H1 (cell line): ENCODE measurements around the gene CACNA1C. TPM values are rescaled to one million over a fixed set of nuclear protein-coding genes. Genes with fewer than 3 reads are reported as not detected.

Experiments used
- CTCF ChIA-PET: fragments of 300-600 bp; sonication (Branson Sonifier 250); formaldehyde crosslinking; loops from one replicate; lab custom pipeline; 2021; ENCODE audit not compliant: partially characterized antibody; lab: Charles Lee
- POLR2A ChIA-PET: fragments of 300-600 bp; sonication (Branson Sonifier 250); formaldehyde crosslinking; loops from one replicate; lab custom pipeline; 2021; ENCODE audit warnings: inconsistent platforms; ENCODE audit not compliant: partially characterized antibody; lab: Charles Lee
- DNase-seq, 2 experiments: peaks; one replicate each; pipeline versions ENCODE4 v3.0.0 to v3.0.0-alpha.2; 2010 to 2022; ENCODE audit warnings: low spot score in 2 of 2, low read depth in 1 of 2, mixed read lengths in 1 of 2
- FAIRE-seq: peaks from 2 replicates; lab custom pipeline; 2011; peaks lifted over from hg19 to GRCh38; lab: Jason Lieb, UNC
- H2AFZ ChIP-seq: 2 replicates; pipeline ENCODE4 v1.8.1; 2012; ENCODE audit warnings: low read length, inconsistent platforms
- H2AK5ac ChIP-seq: 2 replicates; pipeline ENCODE4 v1.6.1; 2013; ENCODE audit warnings: low read depth, low read length
- H2BK120ac ChIP-seq: replicated peaks from 2 replicates; pipeline ENCODE3; 2013; ENCODE audit warnings: low read depth, low read length, inconsistent platforms
- H2BK12ac ChIP-seq: 2 replicates; pipeline ENCODE4 v1.6.1; 2013; ENCODE audit warnings: low read depth, low read length
- H2BK15ac ChIP-seq: 2 replicates; pipeline ENCODE4 v1.6.1; 2013; ENCODE audit warnings: low read length
- H2BK20ac ChIP-seq: 2 replicates; pipeline ENCODE4 v1.6.1; 2013; ENCODE audit warnings: low read length
- H2BK5ac ChIP-seq: 2 replicates; pipeline ENCODE4 v1.6.1; 2013; ENCODE audit warnings: low read depth, low read length
- H3K14ac ChIP-seq: 2 replicates; pipeline ENCODE4 v1.6.1; 2013; ENCODE audit warnings: inconsistent platforms; ENCODE audit not compliant: insufficient read length
- H3K18ac ChIP-seq: 2 replicates; pipeline ENCODE4 v1.6.1; 2013; ENCODE audit warnings: low read length; ENCODE audit errors: extremely low read depth
- H3K23ac ChIP-seq: 2 replicates; pipeline ENCODE4 v1.6.1; 2013; ENCODE audit warnings: inconsistent platforms; ENCODE audit not compliant: insufficient read length
- H3K23me2 ChIP-seq: 2 replicates; pipeline ENCODE4 v1.6.1; 2013; ENCODE audit warnings: low read depth, low read length
- H3K27ac ChIP-seq: 2 replicates; pipeline ENCODE4 v1.6.1; 2011; ENCODE audit warnings: low read depth, low read length, inconsistent platforms
- H3K27me3 ChIP-seq, 4 experiments: replicated peaks in 1 of 4; 1 replicate in 1 of 4; 2 replicates in 3 of 4; pipeline versions ENCODE4 v1.6.1 to v1.8.1; 2011 to 2013; ENCODE audit warnings: low read length in 3 of 4, mild to moderate bottlenecking in 3 of 4, inconsistent platforms in 2 of 4, mixed read lengths in 2 of 4, moderate library complexity in 1 of 4; ENCODE audit not compliant: control insufficient read depth in 3 of 4, insufficient read depth in 3 of 4; ENCODE audit errors: extremely low read depth in 1 of 4
- H3K36me3 ChIP-seq, 4 experiments: 2 replicates each; pipeline versions ENCODE4 v1.6.1 to v1.8.1; 2011 to 2013; ENCODE audit warnings: mild to moderate bottlenecking in 4 of 4, low read length in 3 of 4, moderate library complexity in 2 of 4, control low read depth in 1 of 4, inconsistent platforms in 1 of 4; ENCODE audit not compliant: insufficient read depth in 4 of 4, control insufficient read depth in 2 of 4
- H3K4ac ChIP-seq: replicated peaks from 2 replicates; pipeline ENCODE3; 2013; ENCODE audit warnings: low read length, low read depth, mixed read lengths, inconsistent platforms; ENCODE audit not compliant: insufficient read length
- H3K4me1 ChIP-seq, 4 experiments: replicated peaks in 1 of 4; 1 replicate in 1 of 4; 2 replicates in 3 of 4; pipeline versions ENCODE4 v1.6.1 to v1.8.1; 2011 to 2013; ENCODE audit warnings: low read length in 3 of 4, inconsistent platforms in 2 of 4, mixed read lengths in 1 of 4; ENCODE audit not compliant: insufficient read depth in 4 of 4, control insufficient read depth in 3 of 4
- H3K4me2 ChIP-seq, 2 experiments: 2 replicates each; pipeline versions ENCODE4 v1.6.1 to v1.8.1; 2011 to 2013; ENCODE audit warnings: low read depth in 2 of 2, low read length in 2 of 2, control low read depth in 1 of 2, inconsistent platforms in 1 of 2, mild to moderate bottlenecking in 1 of 2; ENCODE audit not compliant: insufficient read depth in 1 of 2
- H3K4me3 ChIP-seq, 4 experiments: fragments of 200-600, 300-600 bp in 1 of 4; sonication (generic), shearing (Covaris generic), sonication (Bioruptor Twin) in 1 of 4; 2 replicates each; pipeline versions ENCODE4 v1.5.1 to v1.8.1; 2011 to 2016; ENCODE audit warnings: low read length in 4 of 4, low read depth in 3 of 4, control low read depth in 2 of 4, inconsistent platforms in 2 of 4, mild to moderate bottlenecking in 2 of 4, mixed read lengths in 1 of 4, moderate library complexity in 1 of 4; ENCODE audit not compliant: insufficient read depth in 2 of 4; ENCODE audit errors: extremely low read depth in 1 of 4
- H3K56ac ChIP-seq: replicated peaks from 2 replicates; pipeline ENCODE3; 2013; ENCODE audit warnings: low read depth, mild to moderate bottlenecking, mixed read lengths, low read length, inconsistent platforms; ENCODE audit not compliant: insufficient read length
- H3K79me1 ChIP-seq: 2 replicates; pipeline ENCODE4 v1.6.1; 2013; ENCODE audit warnings: low read depth, low read length, control low read depth
- H3K79me2 ChIP-seq, 2 experiments: 2 replicates each; pipeline versions ENCODE4 v1.6.1 to v1.8.1; 2012 to 2013; ENCODE audit warnings: low read length in 2 of 2, mild to moderate bottlenecking in 2 of 2, inconsistent platforms in 1 of 2; ENCODE audit not compliant: insufficient read depth in 2 of 2, control insufficient read depth in 1 of 2
- H3K9ac ChIP-seq, 4 experiments: replicated peaks in 1 of 4; 1 replicate in 1 of 4; 2 replicates in 3 of 4; pipeline versions ENCODE4 v1.6.1 to v1.8.1; 2011 to 2013; ENCODE audit warnings: low read depth in 3 of 4, low read length in 3 of 4, control low read depth in 2 of 4, mild to moderate bottlenecking in 2 of 4, moderate library complexity in 2 of 4, inconsistent platforms in 1 of 4; ENCODE audit errors: extremely low read depth in 1 of 4
- H3K9me3 ChIP-seq, 2 experiments: 2 replicates each; pipeline versions ENCODE4 v1.6.1 to v1.8.1; 2012 to 2013; ENCODE audit warnings: mild to moderate bottlenecking in 2 of 2, moderate library complexity in 2 of 2, control low read depth in 1 of 2, inconsistent platforms in 1 of 2, low read depth in 1 of 2, low read length in 1 of 2, mixed read lengths in 1 of 2; ENCODE audit not compliant: insufficient read depth in 2 of 2
- H4K20me1 ChIP-seq, 2 experiments: replicated peaks in 1 of 2; 2 replicates each; pipeline versions ENCODE3 to v1.8.1; 2011 to 2013; ENCODE audit warnings: inconsistent platforms in 2 of 2, low read length in 2 of 2, mild to moderate bottlenecking in 1 of 2; ENCODE audit not compliant: insufficient read depth in 2 of 2, control insufficient read depth in 1 of 2
- H4K5ac ChIP-seq: 2 replicates; pipeline ENCODE4 v1.6.1; 2013; ENCODE audit warnings: low read length, low read depth, mixed read lengths, inconsistent platforms; ENCODE audit not compliant: insufficient read length
- H4K8ac ChIP-seq: 2 replicates; pipeline ENCODE4 v1.8.0; 2013; ENCODE audit warnings: mild to moderate bottlenecking, moderate library complexity, low read length, inconsistent platforms; ENCODE audit not compliant: insufficient read depth; ENCODE audit errors: extremely low read depth
- H4K91ac ChIP-seq: replicated peaks from 2 replicates; pipeline ENCODE3; 2013; ENCODE audit warnings: low read length, mixed read lengths, inconsistent platforms; ENCODE audit not compliant: insufficient read length
- CBX8 ChIP-seq: fragments of 300-800, 300-1000 bp; sonication (generic); IDR thresholded peaks from 2 replicates; pipeline ENCODE4 v1.7.1; 2016; ENCODE audit warnings: low read depth, low read length, borderline replicate concordance
- KDM4A ChIP-seq: IDR thresholded peaks from one replicate; pipeline ENCODE4 v1.7.1; 2012; ENCODE audit warnings: low read depth, mild to moderate bottlenecking, moderate library complexity, low read length, inconsistent platforms; ENCODE audit not compliant: severe bottlenecking
- MAX ChIP-seq: IDR thresholded peaks from 2 replicates; pipeline ENCODE4 v1.6.1; 2012; ENCODE audit warnings: inconsistent platforms
- NRF1 ChIP-seq: IDR thresholded peaks from 2 replicates; pipeline ENCODE4 v1.6.1; 2011; ENCODE audit warnings: mild to moderate bottlenecking, low read depth, low read length, improper control_type of control experiment
- SRF ChIP-seq: IDR thresholded peaks from 2 replicates; pipeline ENCODE4 v1.6.1; 2011; ENCODE audit warnings: mild to moderate bottlenecking, low read depth, low read length, moderate library complexity
- TBP ChIP-seq: IDR thresholded peaks from 2 replicates; pipeline ENCODE4 v1.6.1; 2011; ENCODE audit warnings: low read depth, low read length, improper control_type of control experiment
- WGBS, 2 experiments: shearing (Covaris generic) in 1 of 2; methylation state at CpG; one replicate each; pipeline versions ENCODE4 v1.1.6 to v1.1.7; 2013 to 2015; ENCODE audit warnings: low lambda C conversion rate in 2 of 2, mixed read lengths in 2 of 2, inconsistent platforms in 1 of 2, low coverage in 1 of 2, missing lambda C conversion rate in 1 of 2; ENCODE audit not compliant: insufficient replicate concordance in 2 of 2, insufficient coverage in 1 of 2, insufficient read length in 1 of 2; ENCODE audit errors: extremely low coverage in 1 of 2, missing lambda C conversion rate in 1 of 2; 5-methylcytosine and 5-hydroxymethylcytosine counted together
- polyA plus RNA-seq, 7 experiments: library from polyadenylated mRNA; depleted of rRNA in 3 of 7; stranded (reverse) in 5 of 7; unstranded in 2 of 7; fragments of >200 nt in 5 of 7; fragments of 200-250 nt in 2 of 7; gene quantifications; 1 replicate in 5 of 7; 2 replicates in 1 of 7; 4 replicates in 1 of 7; pipeline versions ENCODE4 v1.2.1 to v1.2.3, GENCODE V29; 2011 to 2013; ENCODE audit warnings: missing spikeins in 2 of 7, mixed read lengths in 2 of 7
- total RNA-seq: library from RNA; stranded (reverse); fragmentation: NEBNext Ultra II Directional; extraction: Animal tissue kit (Norgen Biotek cat#: 25700); gene quantifications from 2 replicates; pipeline ENCODE4 v1.2.1, GENCODE V29; 2021
- TF ChIP-seq, protein P1 (sequence below): IDR thresholded peaks from 2 replicates; pipeline ENCODE4 v1.6.1; 2012; ENCODE audit warnings: low read length, inconsistent platforms

The CACNA1C gene
- total and polyA plus RNA-seq, 2 of the 8 experiments (the other 6 are each of a cell fraction or from before 2014, with no cell fraction given) = 1.3 TPM

DNA sequence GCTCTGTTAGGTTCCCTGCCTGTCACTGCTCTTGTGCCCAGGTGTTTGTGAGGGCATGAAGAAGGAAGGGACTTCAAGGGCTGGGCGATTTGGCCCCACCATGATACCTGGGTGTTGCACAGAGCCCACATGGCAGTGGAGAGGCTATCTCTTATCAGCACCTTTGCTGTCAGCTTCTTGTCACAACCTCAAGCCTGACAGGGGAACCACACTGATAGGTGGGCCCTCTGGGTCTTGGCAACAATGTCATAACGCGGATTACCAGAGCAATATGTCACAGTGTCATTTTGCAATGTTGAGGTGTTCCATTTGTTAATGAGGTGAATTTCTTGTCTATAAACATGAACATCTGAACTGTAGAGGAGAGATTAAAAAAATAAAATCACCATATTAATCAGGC lies 22.9 kb upstream of the CACNA1C start:
- 80% methylated on average over 3 of the region's 3 CpGs; no CpG with 5 or more reads in 1 of the 2 experiments for WGBS, 2 experiments
- Histone ChIP-seq H2BK20ac (no peak overlapping the region), H2AFZ (no peak overlapping the region), H2BK120ac (no peak overlapping the region), H4K20me1 (no peaks in the 10 kb centered on the region), H2BK12ac (no peak overlapping the region), H3K27me3 (peaks cover 0 to 17% (median 11%) of the 10 kb centered on the region in 4 experiments; a peak in 6 of 7 replicates), H4K5ac (no peak overlapping the region), H3K79me2 (no peaks in the 10 kb centered on the region), H3K14ac (no peak overlapping the region), H3K23me2 (no peaks in the 10 kb centered on the region), H3K23ac (no peak overlapping the region), H3K4me2 (no peak overlapping the region), H3K4ac (no peak overlapping the region), H2BK5ac (no peak overlapping the region), H4K8ac (no peak overlapping the region), H3K4me3 (no peak overlapping the region), H3K79me1 (no peaks in the 10 kb centered on the region), H3K27ac (no peak overlapping the region), H2AK5ac (no peak overlapping the region), H3K56ac (no peak overlapping the region), H3K9ac (no peak overlapping the region), H3K9me3 (no peaks in the 10 kb centered on the region), H2BK15ac (no peak overlapping the region), H4K91ac (no peak overlapping the region), H3K4me1 (no peaks in the 10 kb centered on the region), H3K18ac (no peak overlapping the region), H3K36me3 (no peaks in the 10 kb centered on the region)
- FAIRE-seq (no peak), DNase-seq (no peak)
- CTCF ChIA-PET = interaction anchor here (1.1 kb wide), 1 partner anchor 558 kb away, joined by 3 read pairs; no protein-coding TSS in a partner anchor
- POLR2A ChIA-PET = no interaction called here
- no peak for TF ChIP-seq SRF
- no peak for TF ChIP-seq KDM4A
- TF ChIP-seq TBP = no peak
- TF ChIP-seq, protein P1, sequence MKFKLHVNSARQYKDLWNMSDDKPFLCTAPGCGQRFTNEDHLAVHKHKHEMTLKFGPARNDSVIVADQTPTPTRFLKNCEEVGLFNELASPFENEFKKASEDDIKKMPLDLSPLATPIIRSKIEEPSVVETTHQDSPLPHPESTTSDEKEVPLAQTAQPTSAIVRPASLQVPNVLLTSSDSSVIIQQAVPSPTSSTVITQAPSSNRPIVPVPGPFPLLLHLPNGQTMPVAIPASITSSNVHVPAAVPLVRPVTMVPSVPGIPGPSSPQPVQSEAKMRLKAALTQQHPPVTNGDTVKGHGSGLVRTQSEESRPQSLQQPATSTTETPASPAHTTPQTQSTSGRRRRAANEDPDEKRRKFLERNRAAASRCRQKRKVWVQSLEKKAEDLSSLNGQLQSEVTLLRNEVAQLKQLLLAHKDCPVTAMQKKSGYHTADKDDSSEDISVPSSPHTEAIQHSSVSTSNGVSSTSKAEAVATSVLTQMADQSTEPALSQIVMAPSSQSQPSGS = no peak
- no peak for TF ChIP-seq MAX
- no peak for TF ChIP-seq NRF1
- no peak for TF ChIP-seq CBX8
